Uterus (tissue), 4 donors: ENCODE results near the gene PUM2. TPM values are rescaled to one million over a fixed set of nuclear protein-coding genes. Genes with fewer than 3 reads are reported as not detected.

ENCODE experiments used
- DNase-seq, 2 donors: peaks; one replicate each; pipeline ENCODE4 v3.0.0-alpha.2; 2019 to 2020
- H3K27ac ChIP-seq, 2 donors: fragments of 200-600 bp; sonication (generic); 1 replicate in 1 of 2; 2 replicates in 1 of 2; pipeline ENCODE4 v1.5.1; 2016 to 2018
- H3K27me3 ChIP-seq, 2 donors: fragments of 200-600 bp; sonication (generic); one replicate each; pipeline ENCODE4 v1.5.1; 2018 to 2019; ENCODE audit warnings: control low read depth in 1 of 2
- H3K36me3 ChIP-seq, 2 donors: fragments of 200-600 bp; sonication (generic); one replicate each; pipeline ENCODE4 v1.5.1; 2019; ENCODE audit warnings: control low read depth in 1 of 2
- H3K4me1 ChIP-seq, 2 donors: fragments of 200-600 bp; sonication (generic); one replicate each; pipeline ENCODE4 v1.5.1; 2018 to 2019; ENCODE audit warnings: control low read depth in 1 of 2
- H3K4me3 ChIP-seq, 2 donors: fragments of 200-600 bp; sonication (generic); 1 replicate in 1 of 2; 2 replicates in 1 of 2; pipeline ENCODE4 v1.5.1; 2018 to 2019; ENCODE audit warnings: mild to moderate bottlenecking in 1 of 2
- H3K9me3 ChIP-seq, 2 donors: fragments of 200-600 bp; sonication (generic); one replicate each; pipeline ENCODE4 v1.5.1; 2019; ENCODE audit warnings: control low read depth in 1 of 2
- POLR2A ChIP-seq, 2 donors: fragments of 450-650 bp; IDR thresholded peaks; one replicate each; pipeline ENCODE4 v1.6.1; 2016; ENCODE audit warnings: antibody characterized with exemption in 2 of 2, mild to moderate bottlenecking in 1 of 2, moderate library complexity in 1 of 2
- intact Hi-C: fragments of 100-400 bp; cut with DNase I; formaldehyde crosslinking; loops from one replicate; pipeline ENCODE4 v1.15.1; 2023; ENCODE audit warnings: low total_unique reads
- total RNA-seq, 4 donors: library from RNA; depleted of rRNA in 3 of 4; stranded (reverse); fragments of >200 nt in 3 of 4; gene quantifications; one replicate each; pipeline versions ENCODE4 v1.1.0 to v1.2.4, GENCODE V29; 2014 to 2023
- TF ChIP-seq, protein P1 (sequence below), 4 experiments: fragments of 200-600 bp in 2 of 4; fragments of 450-650 bp in 2 of 4; sonication (generic) in 2 of 4; IDR thresholded peaks; one replicate each; pipeline ENCODE4 v1.5.1; 2016 to 2019; ENCODE audit warnings: antibody characterized with exemption in 4 of 4, mild to moderate bottlenecking in 2 of 4, moderate library complexity in 1 of 4
- donor health status: DM: yes; HTN: yes; CAD: no.

PUM2 gene
- total RNA-seq, 4 donors from 2014 or later, result 51.0 to 138 (median 103) TPM

GRCh38 chr2:20267529-20267928 lies 83.1 kb downstream of the PUM2 start:
- H3K36me3 ChIP-seq, result no peaks in the 10 kb centered on the region
- H3K27me3 ChIP-seq, result no peaks in the 10 kb centered on the region
- intact Hi-C loops, result no loop called here
- no peak overlapping the region for H3K27ac ChIP-seq
- H3K4me3 ChIP-seq, result no peak overlapping the region
- no peaks in the 10 kb centered on the region for H3K4me1 ChIP-seq
- H3K9me3 ChIP-seq, result no peaks in the 10 kb centered on the region
- TF ChIP-seq POLR2A (IDR thresholded peaks at IDR 0.05), result no peak
- TF ChIP-seq, protein P1, sequence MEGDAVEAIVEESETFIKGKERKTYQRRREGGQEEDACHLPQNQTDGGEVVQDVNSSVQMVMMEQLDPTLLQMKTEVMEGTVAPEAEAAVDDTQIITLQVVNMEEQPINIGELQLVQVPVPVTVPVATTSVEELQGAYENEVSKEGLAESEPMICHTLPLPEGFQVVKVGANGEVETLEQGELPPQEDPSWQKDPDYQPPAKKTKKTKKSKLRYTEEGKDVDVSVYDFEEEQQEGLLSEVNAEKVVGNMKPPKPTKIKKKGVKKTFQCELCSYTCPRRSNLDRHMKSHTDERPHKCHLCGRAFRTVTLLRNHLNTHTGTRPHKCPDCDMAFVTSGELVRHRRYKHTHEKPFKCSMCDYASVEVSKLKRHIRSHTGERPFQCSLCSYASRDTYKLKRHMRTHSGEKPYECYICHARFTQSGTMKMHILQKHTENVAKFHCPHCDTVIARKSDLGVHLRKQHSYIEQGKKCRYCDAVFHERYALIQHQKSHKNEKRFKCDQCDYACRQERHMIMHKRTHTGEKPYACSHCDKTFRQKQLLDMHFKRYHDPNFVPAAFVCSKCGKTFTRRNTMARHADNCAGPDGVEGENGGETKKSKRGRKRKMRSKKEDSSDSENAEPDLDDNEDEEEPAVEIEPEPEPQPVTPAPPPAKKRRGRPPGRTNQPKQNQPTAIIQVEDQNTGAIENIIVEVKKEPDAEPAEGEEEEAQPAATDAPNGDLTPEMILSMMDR (IDR thresholded peaks at IDR 0.05), result no peak
- no peak for DNase-seq

GRCh38 chr2:20264629-20265028 lies 86.0 kb downstream of the PUM2 start:
- H3K4me3 ChIP-seq, result no peak overlapping the region
- H3K27ac ChIP-seq, result no peak overlapping the region
- intact Hi-C loops, result no loop called here
- H3K4me1 ChIP-seq, result no peaks in the 10 kb centered on the region
- no peaks in the 10 kb centered on the region for H3K9me3 ChIP-seq
- no peak for TF ChIP-seq POLR2A (IDR thresholded peaks at IDR 0.05)
- TF ChIP-seq, protein P1 (IDR thresholded peaks at IDR 0.05), result no peak
- no peaks in the 10 kb centered on the region for H3K27me3 ChIP-seq
- no peak for DNase-seq
- no peaks in the 10 kb centered on the region for H3K36me3 ChIP-seq

- Histone ChIP-seq H3K36me3 (no peaks in the 10 kb centered on the region), H3K27ac (no peak overlapping the region), H3K4me1 (no peaks in the 10 kb centered on the region), H3K27me3 (no peaks in the 10 kb centered on the region), H3K9me3 (no peaks in the 10 kb centered on the region), H3K4me3 (no peak overlapping the region)
- intact Hi-C loops, result no loop called here
- TF ChIP-seq, protein P1 (IDR thresholded peaks at IDR 0.05), result no peak
- TF ChIP-seq POLR2A (IDR thresholded peaks at IDR 0.05), result no peak
- DNase-seq, result no peak
Observed at GRCh38 chr2:20257411-20257810, 93.2 kb downstream of the PUM2 start.

DNA sequence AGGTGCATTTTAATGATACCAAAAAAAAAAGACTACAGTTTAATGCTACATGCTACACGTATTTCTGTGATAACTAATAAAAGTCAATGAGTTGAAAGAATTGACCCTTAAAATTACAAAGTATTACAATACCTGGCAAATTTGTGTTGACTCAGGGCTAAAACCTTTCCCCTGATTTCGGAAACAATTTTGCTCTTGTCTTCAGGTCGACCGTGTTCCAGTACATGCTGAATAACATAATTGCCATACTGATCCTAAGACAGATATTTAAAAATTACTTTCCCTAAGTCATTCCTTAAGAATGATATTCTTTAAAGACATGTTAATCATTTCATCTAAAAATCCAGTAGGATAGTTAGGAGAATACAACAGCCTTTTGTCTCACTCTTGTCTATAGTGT lies 95.9 kb downstream of the PUM2 start:
- Histone ChIP-seq H3K4me3 (no peak overlapping the region), H3K27ac (no peak overlapping the region), H3K36me3 (no peaks in the 10 kb centered on the region), H3K9me3 (no peaks in the 10 kb centered on the region), H3K27me3 (no peaks in the 10 kb centered on the region), H3K4me1 (no peaks in the 10 kb centered on the region)
- DNase-seq, result no peak
- no peak for TF ChIP-seq POLR2A (IDR thresholded peaks at IDR 0.05)
- TF ChIP-seq, protein P1 (IDR thresholded peaks at IDR 0.05), result no peak
- intact Hi-C loops, result no loop called here

GRCh38 chr2:20250436-20250835 lies 100.2 kb downstream of the PUM2 start:
- no peak overlapping the region for H3K27ac ChIP-seq
- no peak for DNase-seq
- H3K9me3 ChIP-seq, result no peaks in the 10 kb centered on the region
- H3K4me1 ChIP-seq, result no peaks in the 10 kb centered on the region
- no peak overlapping the region for H3K4me3 ChIP-seq
- intact Hi-C loops, result no loop called here
- H3K36me3 ChIP-seq, result no peaks in the 10 kb centered on the region
- TF ChIP-seq POLR2A (IDR thresholded peaks at IDR 0.05), result no peak
- TF ChIP-seq, protein P1 (IDR thresholded peaks at IDR 0.05), result no peak
- no peaks in the 10 kb centered on the region for H3K27me3 ChIP-seq
